GM12878 (cell line): ENCODE data around the gene SEC14L6. TPM values are rescaled to one million over a fixed set of nuclear protein-coding genes. Genes with fewer than 3 reads are reported as not detected.
"Not testable (repeated sequence)": the region's sequence is repeated elsewhere in the genome, so short reads cannot be mapped to it uniquely, and the experiment has no call there.

Experiments used
- ATAC-seq: fragments of 200-7000 bp; cut with Tn5 transposase; 3 replicates; pipeline ENCODE4 v1.9.1; 2020; ENCODE audit warnings: mild to moderate bottlenecking, moderate library complexity
- BruUV-seq: library from RNA; stranded (reverse); fragments of 400-500 nt; replicated peaks from 2 replicates; lab custom pipeline; 2021; lab: Mats Ljungman, UMichigan
- CTCF ChIA-PET: fragments of 300-600 bp; sonication (Branson Sonifier 250); formaldehyde crosslinking; extraction: SDS; loops from one replicate; lab custom pipeline; 2021; ENCODE audit warnings: inconsistent platforms; lab: Yijun Ruan, JAX
- POLR2A ChIA-PET: fragments of 350-600 bp; formaldehyde crosslinking; extraction: SDS; loops from one replicate; lab custom pipeline; 2021; ENCODE audit warnings: inconsistent platforms; lab: Charles Lee
- RAD21 ChIA-PET: fragments of 300-600 bp; sonication (Branson Sonifier 250); formaldehyde crosslinking; loops from one replicate; lab custom pipeline; 2023; ENCODE audit warnings: antibody characterized with exemption; ENCODE audit not compliant: unreplicated experiment; lab: Charles Lee
- SMC1A ChIA-PET: fragments of 300-600 bp; sonication (Branson Sonifier 250); formaldehyde crosslinking; loops from one replicate; lab custom pipeline; 2023; ENCODE audit not compliant: unreplicated experiment, uncharacterized antibody; lab: Charles Lee
- DNase-seq: peaks from one replicate; pipeline ENCODE4 v3.0.0-alpha.2; 2011; ENCODE audit warnings: low read depth, low spot score
- FAIRE-seq: peaks from 3 replicates; lab custom pipeline; 2011; peaks lifted over from hg19 to GRCh38; lab: Jason Lieb, UNC
- H2AFZ ChIP-seq: 2 replicates; pipeline ENCODE4 v1.6.0; 2011; ENCODE audit warnings: low read depth, low read length, control low read depth; ENCODE audit not compliant: control insufficient read depth
- H3K27ac ChIP-seq: 2 replicates; pipeline ENCODE4 v1.5.1; 2011; ENCODE audit warnings: control low read depth; ENCODE audit not compliant: control insufficient read depth, insufficient read depth
- H3K27me3 ChIP-seq, 2 experiments: replicated peaks in 1 of 2; 2 replicates each; pipeline versions ENCODE4 v1.6.0 to v1.6.1; 2011; ENCODE audit warnings: low read length in 1 of 2; ENCODE audit not compliant: control insufficient read depth in 2 of 2, insufficient read depth in 2 of 2
- H3K36me3 ChIP-seq, 2 experiments: 2 replicates each; pipeline ENCODE4 v1.5.1; 2011; ENCODE audit warnings: low read length in 1 of 2; ENCODE audit not compliant: control insufficient read depth in 2 of 2, insufficient read depth in 2 of 2
- H3K4me1 ChIP-seq: 2 replicates; pipeline ENCODE4 v1.6.1; 2011; ENCODE audit warnings: mild to moderate bottlenecking, low read length, moderate library complexity, mixed read lengths; ENCODE audit not compliant: control insufficient read depth, insufficient read depth
- H3K4me2 ChIP-seq: 2 replicates; pipeline ENCODE4 v1.6.0; 2011; ENCODE audit warnings: control low read depth; ENCODE audit not compliant: control insufficient read depth, insufficient read depth
- H3K4me3 ChIP-seq: fragments of 200-600 bp; sonication (generic); 2 replicates; pipeline ENCODE4 v1.5.1; 2016
- H3K79me2 ChIP-seq: 2 replicates; pipeline ENCODE4 v1.6.0; 2011; ENCODE audit warnings: low read length; ENCODE audit not compliant: control insufficient read depth, insufficient read depth
- H3K9ac ChIP-seq: 2 replicates; pipeline ENCODE4 v1.8.0; 2011; ENCODE audit warnings: low read length, control low read depth, mixed read lengths; ENCODE audit not compliant: control insufficient read depth, insufficient read depth
- H3K9me3 ChIP-seq: replicated peaks from 3 replicates; pipeline ENCODE4 v1.5.1; 2011; ENCODE audit warnings: mild to moderate bottlenecking, low read length; ENCODE audit not compliant: control insufficient read depth, insufficient read depth
- H4K20me1 ChIP-seq: 2 replicates; pipeline ENCODE4 v1.6.0; 2011; ENCODE audit not compliant: control insufficient read depth, insufficient read depth
- KLF5 ChIP-seq: fragments of 450-650 bp; IDR thresholded peaks from 2 replicates; pipeline ENCODE4 v1.6.1; 2014; ENCODE audit warnings: mild to moderate bottlenecking; ENCODE audit not compliant: partially characterized antibody
- WGBS: methylation state at CpG from one replicate; pipeline ENCODE4 v1.1.6; 2016; ENCODE audit warnings: low lambda C conversion rate; ENCODE audit not compliant: insufficient replicate concordance, insufficient coverage; ENCODE audit errors: missing lambda C conversion rate; 5-methylcytosine and 5-hydroxymethylcytosine counted together
- in situ Hi-C: fragments of 300-500 bp; cut with MboI; formaldehyde crosslinking; loops from 9 replicates; pipeline ENCODE4 v1.14.3; 2018; ENCODE audit warnings: mixed read lengths
- intact Hi-C: fragments of 100-400 bp; cut with micrococcal nuclease; formaldehyde crosslinking; loops from one replicate; pipeline ENCODE4 v1.14.2; 2022; ENCODE audit not compliant: unreplicated experiment
- polyA plus RNA-seq, 11 experiments: library from polyadenylated mRNA; depleted of rRNA in 4 of 11; unstranded in 6 of 11; stranded (reverse) in 5 of 11; fragments of >200 nt; fragmentation: Nextera tagmentation in 4 of 11; fragmentation: Illumina TruSeq in 1 of 11; extraction: Ambion mirVana in 4 of 11; extraction: Trizol in 1 of 11; gene quantifications; 1 replicate in 1 of 11; 2 replicates in 10 of 11; pipeline versions ENCODE4 v1.2.1 to v1.2.3, GENCODE V29; 2011 to 2016; ENCODE audit warnings: inconsistent platforms in 2 of 11, missing spikeins in 2 of 11, low read depth in 1 of 11
- total RNA-seq, 4 experiments: library from RNA; depleted of rRNA in 3 of 4; stranded (reverse); fragments of >200 nt in 3 of 4; fragmentation: Illumina TruSeq in 1 of 4; extraction: Trizol in 1 of 4; gene quantifications; 2 replicates each; pipeline versions ENCODE4 v1.2.1 to v1.2.3, GENCODE V29; 2013 to 2021
- TF ChIP-seq, protein P1 (sequence below): IDR thresholded peaks from 2 replicates; pipeline ENCODE4 v1.6.1; 2012; ENCODE audit warnings: low read length, inconsistent platforms
- TF ChIP-seq, protein P2 (sequence below): fragments of 450-650 bp; IDR thresholded peaks from 2 replicates; pipeline ENCODE4 v1.6.1; 2016; ENCODE audit warnings: mild to moderate bottlenecking

Gene SEC14L6
- total and polyA plus RNA-seq, 10 of the 15 experiments (the other 5 are each of a cell fraction or from before 2014, with no cell fraction given) = not detected

DNA sequence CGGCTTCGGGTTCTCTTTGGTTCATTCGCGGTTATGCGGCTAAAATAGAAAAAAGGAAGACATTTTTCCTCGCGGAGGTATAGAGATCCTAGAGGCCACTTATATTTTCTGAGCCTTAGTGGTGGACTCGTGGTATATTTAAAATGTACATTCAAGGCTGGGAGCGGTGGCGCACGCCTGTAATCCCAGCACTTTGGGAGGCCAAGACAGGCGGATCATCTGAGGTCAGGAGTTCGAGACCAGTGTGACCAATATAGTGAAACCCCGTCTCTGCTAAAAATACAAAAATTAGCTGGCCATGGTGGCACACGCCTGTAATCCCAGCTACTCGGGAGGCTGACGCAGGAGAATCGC lies 45.8 kb upstream of the SEC14L6 start:
- H2AFZ ChIP-seq = not testable (repeated sequence)

More for the DNA sequence above, 45.8 kb upstream of the SEC14L6 start:
- H3K9me3 ChIP-seq, intact Hi-C loops, RAD21 ChIA-PET, H3K9ac ChIP-seq, H3K4me3 ChIP-seq, BruUV-seq, H4K20me1 ChIP-seq, ATAC-seq, in situ Hi-C loops, H3K4me1 ChIP-seq, DNase-seq: not testable (repeated sequence)
- WGBS = 29% methylated on average over 18 of the region's 18 CpGs
- Histone ChIP-seq H3K4me2 (peak overlapping the region; percentile 56; the same call in 1 of the 2 replicates), H3K36me3 (peaks cover 4 to 18% of the 10 kb centered on the region in 2 experiments)
- SMC1A ChIA-PET = interaction anchor here (0.7 to 0.9 kb wide), 3 partner anchors 9 to 163 kb away, joined by 3 to 4 read pairs (median 3); no protein-coding TSS in a partner anchor
- TF ChIP-seq, protein P1, sequence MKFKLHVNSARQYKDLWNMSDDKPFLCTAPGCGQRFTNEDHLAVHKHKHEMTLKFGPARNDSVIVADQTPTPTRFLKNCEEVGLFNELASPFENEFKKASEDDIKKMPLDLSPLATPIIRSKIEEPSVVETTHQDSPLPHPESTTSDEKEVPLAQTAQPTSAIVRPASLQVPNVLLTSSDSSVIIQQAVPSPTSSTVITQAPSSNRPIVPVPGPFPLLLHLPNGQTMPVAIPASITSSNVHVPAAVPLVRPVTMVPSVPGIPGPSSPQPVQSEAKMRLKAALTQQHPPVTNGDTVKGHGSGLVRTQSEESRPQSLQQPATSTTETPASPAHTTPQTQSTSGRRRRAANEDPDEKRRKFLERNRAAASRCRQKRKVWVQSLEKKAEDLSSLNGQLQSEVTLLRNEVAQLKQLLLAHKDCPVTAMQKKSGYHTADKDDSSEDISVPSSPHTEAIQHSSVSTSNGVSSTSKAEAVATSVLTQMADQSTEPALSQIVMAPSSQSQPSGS = 0 out of 2 replicates have a peak, but pooled peaks have one; percentile 5
- peak; percentile 8 for TF ChIP-seq KLF5
- TF ChIP-seq, protein P2, sequence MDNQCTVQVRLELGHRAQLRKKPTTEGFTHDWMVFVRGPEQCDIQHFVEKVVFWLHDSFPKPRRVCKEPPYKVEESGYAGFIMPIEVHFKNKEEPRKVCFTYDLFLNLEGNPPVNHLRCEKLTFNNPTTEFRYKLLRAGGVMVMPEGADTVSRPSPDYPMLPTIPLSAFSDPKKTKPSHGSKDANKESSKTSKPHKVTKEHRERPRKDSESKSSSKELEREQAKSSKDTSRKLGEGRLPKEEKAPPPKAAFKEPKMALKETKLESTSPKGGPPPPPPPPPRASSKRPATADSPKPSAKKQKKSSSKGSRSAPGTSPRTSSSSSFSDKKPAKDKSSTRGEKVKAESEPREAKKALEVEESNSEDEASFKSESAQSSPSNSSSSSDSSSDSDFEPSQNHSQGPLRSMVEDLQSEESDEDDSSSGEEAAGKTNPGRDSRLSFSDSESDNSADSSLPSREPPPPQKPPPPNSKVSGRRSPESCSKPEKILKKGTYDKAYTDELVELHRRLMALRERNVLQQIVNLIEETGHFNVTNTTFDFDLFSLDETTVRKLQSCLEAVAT = 0 out of 2 replicates have a peak, but pooled peaks have one; percentile 45
- TF ChIP-seq, all 136 proteins: peak for 3; not testable (repeated sequence) for 133
- not testable (repeated sequence) for H3K27ac ChIP-seq, FAIRE-seq, H3K27me3 ChIP-seq
- H3K79me2 ChIP-seq = peaks cover 26% of the 10 kb centered on the region
- ChIA-PET CTCF (interaction anchor here (0.7 to 6.6 kb wide), 6 partner anchors 10 to 376 kb away, joined by 3 to 45 read pairs (median 6); partner anchors contain the start of genes MORC2, SLC35E4 and TCN2), POLR2A (interaction anchor here (1.2 to 1.3 kb wide), 3 partner anchors 12 to 16 kb away, joined by 3 to 7 read pairs (median 4); no protein-coding TSS in a partner anchor)
